ENCODE results near the gene BACH2.

GRCh38 chr6:90293319-90293953 is 3.2 kb downstream of the BACH2 start:
- TF ChIP-seq EZH2 (IDR thresholded peaks at IDR 0.05; ENCODE audit: low read depth, unreplicated experiment), result no peak
- TF ChIP-seq, protein P1, sequence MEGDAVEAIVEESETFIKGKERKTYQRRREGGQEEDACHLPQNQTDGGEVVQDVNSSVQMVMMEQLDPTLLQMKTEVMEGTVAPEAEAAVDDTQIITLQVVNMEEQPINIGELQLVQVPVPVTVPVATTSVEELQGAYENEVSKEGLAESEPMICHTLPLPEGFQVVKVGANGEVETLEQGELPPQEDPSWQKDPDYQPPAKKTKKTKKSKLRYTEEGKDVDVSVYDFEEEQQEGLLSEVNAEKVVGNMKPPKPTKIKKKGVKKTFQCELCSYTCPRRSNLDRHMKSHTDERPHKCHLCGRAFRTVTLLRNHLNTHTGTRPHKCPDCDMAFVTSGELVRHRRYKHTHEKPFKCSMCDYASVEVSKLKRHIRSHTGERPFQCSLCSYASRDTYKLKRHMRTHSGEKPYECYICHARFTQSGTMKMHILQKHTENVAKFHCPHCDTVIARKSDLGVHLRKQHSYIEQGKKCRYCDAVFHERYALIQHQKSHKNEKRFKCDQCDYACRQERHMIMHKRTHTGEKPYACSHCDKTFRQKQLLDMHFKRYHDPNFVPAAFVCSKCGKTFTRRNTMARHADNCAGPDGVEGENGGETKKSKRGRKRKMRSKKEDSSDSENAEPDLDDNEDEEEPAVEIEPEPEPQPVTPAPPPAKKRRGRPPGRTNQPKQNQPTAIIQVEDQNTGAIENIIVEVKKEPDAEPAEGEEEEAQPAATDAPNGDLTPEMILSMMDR (conservative IDR thresholded peaks at IDR 0.05; ENCODE audit: low read depth in 2 of 2), result no peak
- no peak for TF ChIP-seq POLR2AphosphoS5 (IDR thresholded peaks at IDR 0.05; ENCODE audit: low read depth)
- no peak for TF ChIP-seq CREB1 (CRISPR knock-in tag; IDR thresholded peaks at IDR 0.05; ENCODE audit: low read depth)
- TF ChIP-seq EZH2phosphoT487 (IDR thresholded peaks at IDR 0.05; ENCODE audit: unreplicated experiment), result no peak
- TF ChIP-seq ZNF114 (CRISPR knock-in tag; IDR thresholded peaks at IDR 0.05), result no peak
- TF ChIP-seq REST (IDR thresholded peaks at IDR 0.05; ENCODE audit: unreplicated experiment), result no peak
- TF ChIP-seq ETS1 (IDR thresholded peaks at IDR 0.05), result no peak

All from GM23338 (cell line).